ENCODE results near the gene C19orf81.

DNA sequence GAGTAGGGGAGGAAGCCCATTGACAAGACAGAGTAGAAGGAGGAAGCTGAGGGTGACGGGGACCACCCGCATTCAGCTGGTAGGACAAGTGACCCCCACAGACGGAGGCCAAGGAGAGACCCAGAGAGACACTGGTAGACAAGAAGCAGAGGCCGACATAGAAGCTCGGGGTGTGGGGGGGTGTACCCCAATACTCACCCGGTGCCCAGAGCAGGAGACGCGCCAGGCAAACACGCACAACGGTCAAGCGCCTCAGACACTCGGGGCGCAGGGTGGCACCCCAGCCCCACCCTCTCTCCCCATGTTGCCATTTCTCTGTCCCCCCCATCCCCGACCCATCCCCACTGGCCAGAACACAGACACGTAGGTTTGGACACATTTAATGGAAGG, 46.8 kb downstream of the C19orf81 start:
- TF ChIP-seq FOXA1 (IDR thresholded peaks at IDR 0.05), result no peak
- no peak for TF ChIP-seq ARNT (IDR thresholded peaks at IDR 0.05)
- no peak for TF ChIP-seq CTBP1 (IDR thresholded peaks at IDR 0.05; ENCODE audit: borderline replicate concordance)
- no peak for TF ChIP-seq FOXK2 (IDR thresholded peaks at IDR 0.05)
- no peak for TF ChIP-seq SUZ12 (IDR thresholded peaks at IDR 0.05)
